HepG2 (cell line): ENCODE measurements around the gene SLC11A1. TPM values are rescaled to one million over a fixed set of nuclear protein-coding genes. Genes with fewer than 3 reads are reported as not detected.

Source experiments
- CREB3 ChIP-seq: sonication (generic); formaldehyde crosslinking; IDR thresholded peaks from 2 replicates; pipeline ENCODE4 v1.5.0; 2020; ENCODE audit warnings: missing genetic modification reagents
- GMEB2 ChIP-seq: IDR thresholded peaks from 2 replicates; pipeline ENCODE4 v1.6.1; 2016; ENCODE audit warnings: missing biosample characterization, missing genetic modification reagents, low read depth
- HMGA1 ChIP-seq: sonication (generic); formaldehyde crosslinking; conservative IDR thresholded peaks from 2 replicates; pipeline ENCODE4 v1.4.0; 2020; ENCODE audit warnings: missing genetic modification reagents
- KDM5B ChIP-seq: sonication (generic); formaldehyde crosslinking; IDR thresholded peaks from 2 replicates; pipeline ENCODE4 v1.4.0; 2020; ENCODE audit warnings: missing genetic modification reagents, mild to moderate bottlenecking, borderline replicate concordance
- LCORL ChIP-seq, 2 experiments: fragments of 450-650 bp in 1 of 2; sonication (generic) in 1 of 2; formaldehyde crosslinking in 1 of 2; IDR thresholded peaks; 2 replicates each; pipeline versions ENCODE4 v1.5.0 to v1.6.1; 2017 to 2020; ENCODE audit warnings: antibody characterized with exemption in 1 of 2, missing genetic modification reagents in 1 of 2
- NCOA2 ChIP-seq: sonication (generic); formaldehyde crosslinking; IDR thresholded peaks from 2 replicates; pipeline ENCODE4 v1.8.0; 2022; ENCODE audit warnings: inconsistent platforms
- PITX1 ChIP-seq: sonication (generic); formaldehyde crosslinking; IDR thresholded peaks from 2 replicates; pipeline ENCODE4 v1.5.1; 2020; ENCODE audit warnings: mild to moderate bottlenecking, missing genetic modification reagents
- PREB ChIP-seq: sonication (generic); formaldehyde crosslinking; IDR thresholded peaks from 2 replicates; pipeline ENCODE4 v1.4.0; 2020; ENCODE audit warnings: missing genetic modification reagents
- SIX4 ChIP-seq: sonication (generic); formaldehyde crosslinking; IDR thresholded peaks from 2 replicates; pipeline ENCODE4 v1.4.0; 2020; ENCODE audit warnings: missing genetic modification reagents
- ZFP36 ChIP-seq: fragments of 150-350 bp; IDR thresholded peaks from 2 replicates; pipeline ENCODE4 v1.6.1; 2018; ENCODE audit warnings: borderline replicate concordance, low read length, low read depth; ENCODE audit not compliant: partially characterized antibody
- ZNF225 ChIP-seq: sonication (generic); formaldehyde crosslinking; IDR thresholded peaks from 2 replicates; pipeline ENCODE4 v1.4.0; 2020; ENCODE audit warnings: mild to moderate bottlenecking, missing genetic modification reagents
- ZNF274 ChIP-seq: sonication (generic); formaldehyde crosslinking; IDR thresholded peaks from 2 replicates; pipeline ENCODE4 v1.5.1; 2020; ENCODE audit warnings: mild to moderate bottlenecking, missing genetic modification reagents
- ZNF569 ChIP-seq: sonication (generic); formaldehyde crosslinking; IDR thresholded peaks from 2 replicates; pipeline ENCODE4 v1.5.0; 2020; ENCODE audit warnings: mild to moderate bottlenecking, missing genetic modification reagents, moderate library complexity, borderline replicate concordance
- ZNF607 ChIP-seq: sonication (generic); formaldehyde crosslinking; IDR thresholded peaks from 2 replicates; pipeline ENCODE4 v1.5.1; 2020; ENCODE audit warnings: missing genetic modification reagents, mild to moderate bottlenecking, borderline replicate concordance
- polyA plus RNA-seq, 8 experiments: library from polyadenylated mRNA; depleted of rRNA in 3 of 8; stranded (reverse) in 7 of 8; unstranded in 1 of 8; fragments of >200 nt; fragmentation: Illumina TruSeq in 4 of 8; extraction: Trizol in 4 of 8; gene quantifications; 2 replicates each; pipeline versions ENCODE4 v1.2.1 to v1.2.3, GENCODE V29; 2011 to 2016; ENCODE audit warnings: low read depth in 4 of 8, missing spikeins in 1 of 8, mixed read lengths in 1 of 8; ENCODE audit not compliant: insufficient read depth in 1 of 8
- total RNA-seq, 5 experiments: library from RNA; depleted of rRNA; stranded (reverse); fragments of >200 nt; fragmentation: Illumina TruSeq; extraction: Trizol; gene quantifications; 2 replicates each; pipeline ENCODE4 v1.2.3, GENCODE V29; 2016; ENCODE audit warnings: low read depth in 1 of 5
- TF ChIP-seq, protein P1 (sequence below): sonication (generic); formaldehyde crosslinking; IDR thresholded peaks from 2 replicates; pipeline ENCODE4 v1.4.0; 2020; ENCODE audit warnings: mild to moderate bottlenecking, missing genetic modification reagents, borderline replicate concordance
- TF ChIP-seq, protein P2 (sequence below): sonication (generic); formaldehyde crosslinking; IDR thresholded peaks from 2 replicates; pipeline ENCODE4 v1.4.0; 2020; ENCODE audit warnings: missing genetic modification reagents, borderline replicate concordance
- TF ChIP-seq, protein P3 (sequence below): sonication (generic); formaldehyde crosslinking; IDR thresholded peaks from 2 replicates; pipeline ENCODE4 v1.8.0; 2022; ENCODE audit warnings: mild to moderate bottlenecking, missing genetic modification reagents, moderate library complexity

The SLC11A1 gene
- total and polyA plus RNA-seq, 2 of the 13 experiments (the other 11 are each of a cell fraction or from before 2014, with no cell fraction given), result 0.33 to 2.3 TPM

DNA sequence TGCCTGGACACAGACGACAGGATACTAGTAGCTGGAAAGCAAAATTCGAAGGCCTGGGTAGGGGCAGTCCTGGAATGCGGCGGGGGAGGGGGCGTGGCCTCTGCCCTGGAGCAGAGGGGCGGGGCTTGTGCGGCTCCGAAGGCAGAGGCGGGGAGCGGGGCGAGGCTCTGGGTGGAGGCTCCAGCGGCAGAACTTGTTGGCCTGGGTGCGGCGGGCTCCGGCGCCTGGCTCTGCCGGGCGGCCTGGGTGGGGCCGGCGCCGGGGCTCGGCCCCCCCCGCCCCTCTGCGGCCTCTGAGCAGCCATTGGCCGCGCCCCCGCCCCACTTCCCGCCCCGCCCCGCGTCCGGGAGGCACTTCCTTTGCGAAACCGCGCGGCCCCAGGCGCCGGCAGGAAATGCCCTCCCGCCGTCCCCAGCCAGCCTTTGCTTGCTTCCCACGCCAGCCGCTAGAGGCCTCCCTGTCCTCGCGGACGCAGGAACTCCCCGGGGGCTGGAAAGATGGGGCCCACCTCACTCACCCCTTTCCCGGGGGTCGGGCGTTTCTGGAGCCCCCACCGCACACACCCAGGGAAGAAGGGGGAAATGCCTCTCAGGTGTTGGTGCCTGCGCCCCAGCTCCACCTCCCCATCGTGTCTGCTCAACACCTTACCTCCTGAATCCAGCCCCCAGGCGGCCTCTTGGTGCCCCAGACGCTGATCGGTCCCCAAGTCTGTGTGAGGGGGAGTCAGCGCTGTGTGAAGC is 24.3 kb downstream of the SLC11A1 start (continued):
- TF ChIP-seq, protein P1, sequence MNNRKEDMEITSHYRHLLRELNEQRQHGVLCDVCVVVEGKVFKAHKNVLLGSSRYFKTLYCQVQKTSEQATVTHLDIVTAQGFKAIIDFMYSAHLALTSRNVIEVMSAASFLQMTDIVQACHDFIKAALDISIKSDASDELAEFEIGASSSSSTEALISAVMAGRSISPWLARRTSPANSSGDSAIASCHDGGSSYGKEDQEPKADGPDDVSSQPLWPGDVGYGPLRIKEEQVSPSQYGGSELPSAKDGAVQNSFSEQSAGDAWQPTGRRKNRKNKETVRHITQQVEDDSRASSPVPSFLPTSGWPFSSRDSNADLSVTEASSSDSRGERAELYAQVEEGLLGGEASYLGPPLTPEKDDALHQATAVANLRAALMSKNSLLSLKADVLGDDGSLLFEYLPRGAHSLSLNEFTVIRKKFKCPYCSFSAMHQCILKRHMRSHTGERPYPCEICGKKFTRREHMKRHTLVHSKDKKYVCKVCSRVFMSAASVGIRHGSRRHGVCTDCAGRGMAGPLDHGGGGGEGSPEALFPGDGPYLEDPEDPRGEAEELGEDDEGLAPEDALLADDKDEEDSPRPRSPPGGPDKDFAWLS (CRISPR knock-in tag), result peak; percentile 34; the same call in 1 of the 2 replicates
- TF ChIP-seq SIX4 (CRISPR knock-in tag) (no peak), PREB (no peak), KDM5B (CRISPR knock-in tag) (peak; percentile 85), ZNF225 (CRISPR knock-in tag) (0 out of 2 replicates have a peak, but pooled peaks have one; percentile 27), PITX1 (CRISPR knock-in tag) (no peak), HMGA1 (CRISPR knock-in tag) (no peak), LCORL (IDR thresholded peaks at IDR 0.05) (no peak), LCORL (CRISPR knock-in tag; IDR thresholded peaks at IDR 0.05) (peak; percentile 20; the same call in 1 of the 2 replicates), GMEB2 (CRISPR knock-in tag) (0 out of 2 replicates have a peak, but pooled peaks have one; percentile 50), NCOA2 (CRISPR knock-in tag) (peak; percentile 53; the same call in 1 of the 2 replicates), ZFP36 (no peak), ZNF607 (peak; percentile 30; the same call in 1 of the 2 replicates), CREB3 (CRISPR knock-in tag) (no peak), ZNF569 (CRISPR knock-in tag) (no peak; the same call in 1 of the 2 replicates), ZNF274 (CRISPR knock-in tag) (no peak)
- TF ChIP-seq, protein P2, sequence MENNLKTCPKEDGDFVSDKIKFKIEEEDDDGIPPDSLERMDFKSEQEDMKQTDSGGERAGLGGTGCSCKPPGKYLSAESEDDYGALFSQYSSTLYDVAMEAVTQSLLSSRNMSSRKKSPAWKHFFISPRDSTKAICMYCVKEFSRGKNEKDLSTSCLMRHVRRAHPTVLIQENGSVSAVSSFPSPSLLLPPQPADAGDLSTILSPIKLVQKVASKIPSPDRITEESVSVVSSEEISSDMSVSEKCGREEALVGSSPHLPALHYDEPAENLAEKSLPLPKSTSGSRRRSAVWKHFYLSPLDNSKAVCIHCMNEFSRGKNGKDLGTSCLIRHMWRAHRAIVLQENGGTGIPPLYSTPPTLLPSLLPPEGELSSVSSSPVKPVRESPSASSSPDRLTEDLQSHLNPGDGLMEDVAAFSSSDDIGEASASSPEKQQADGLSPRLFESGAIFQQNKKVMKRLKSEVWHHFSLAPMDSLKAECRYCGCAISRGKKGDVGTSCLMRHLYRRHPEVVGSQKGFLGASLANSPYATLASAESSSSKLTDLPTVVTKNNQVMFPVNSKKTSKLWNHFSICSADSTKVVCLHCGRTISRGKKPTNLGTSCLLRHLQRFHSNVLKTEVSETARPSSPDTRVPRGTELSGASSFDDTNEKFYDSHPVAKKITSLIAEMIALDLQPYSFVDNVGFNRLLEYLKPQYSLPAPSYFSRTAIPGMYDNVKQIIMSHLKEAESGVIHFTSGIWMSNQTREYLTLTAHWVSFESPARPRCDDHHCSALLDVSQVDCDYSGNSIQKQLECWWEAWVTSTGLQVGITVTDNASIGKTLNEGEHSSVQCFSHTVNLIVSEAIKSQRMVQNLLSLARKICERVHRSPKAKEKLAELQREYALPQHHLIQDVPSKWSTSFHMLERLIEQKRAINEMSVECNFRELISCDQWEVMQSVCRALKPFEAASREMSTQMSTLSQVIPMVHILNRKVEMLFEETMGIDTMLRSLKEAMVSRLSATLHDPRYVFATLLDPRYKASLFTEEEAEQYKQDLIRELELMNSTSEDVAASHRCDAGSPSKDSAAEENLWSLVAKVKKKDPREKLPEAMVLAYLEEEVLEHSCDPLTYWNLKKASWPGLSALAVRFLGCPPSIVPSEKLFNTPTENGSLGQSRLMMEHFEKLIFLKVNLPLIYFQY (CRISPR knock-in tag), result peak; percentile 34
- TF ChIP-seq, protein P3, sequence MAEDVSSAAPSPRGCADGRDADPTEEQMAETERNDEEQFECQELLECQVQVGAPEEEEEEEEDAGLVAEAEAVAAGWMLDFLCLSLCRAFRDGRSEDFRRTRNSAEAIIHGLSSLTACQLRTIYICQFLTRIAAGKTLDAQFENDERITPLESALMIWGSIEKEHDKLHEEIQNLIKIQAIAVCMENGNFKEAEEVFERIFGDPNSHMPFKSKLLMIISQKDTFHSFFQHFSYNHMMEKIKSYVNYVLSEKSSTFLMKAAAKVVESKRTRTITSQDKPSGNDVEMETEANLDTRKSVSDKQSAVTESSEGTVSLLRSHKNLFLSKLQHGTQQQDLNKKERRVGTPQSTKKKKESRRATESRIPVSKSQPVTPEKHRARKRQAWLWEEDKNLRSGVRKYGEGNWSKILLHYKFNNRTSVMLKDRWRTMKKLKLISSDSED (CRISPR knock-in tag), result no peak
